Astrocyte of the spinal cord (primary cell): ENCODE data around the gene RUVBL2.
A peak's percentile ranks its signal among the peaks of the same experiment; 100 is the strongest.

Source experiments
- DNase-seq: peaks from one replicate; pipeline ENCODE4 v3.0.0; 2011; ENCODE audit warnings: low read depth, low spot score
- H3K4me3 ChIP-seq: 2 replicates; pipeline ENCODE4 v1.5.1; 2011; ENCODE audit warnings: low read depth, mild to moderate bottlenecking, low read length, moderate library complexity
- CTCF ChIP-seq: IDR thresholded peaks from 2 replicates; pipeline ENCODE4 v1.5.1; 2012; ENCODE audit warnings: low read depth, mild to moderate bottlenecking, low read length, inconsistent platforms
- in situ Hi-C: cut with HindIII; loops from 2 replicates; pipeline ENCODE4 v1.10.0; 2017; ENCODE audit warnings: low sequenced_read_pairs

Gene RUVBL2

GRCh38 chr19:48997972-48998371 is 4.3 kb downstream of the RUVBL2 start:
- H3K4me3 ChIP-seq = no peak overlapping the region
- peak; percentile 49 for DNase-seq
- in situ Hi-C loops = no loop called here
- TF ChIP-seq CTCF = peak; percentile 68

- peak; percentile 89 for TF ChIP-seq CTCF
- in situ Hi-C loops = no loop called here
- DNase-seq = peak; percentile 73
- H3K4me3 ChIP-seq = no peak overlapping the region
These were observed 6.0 kb downstream of the RUVBL2 start for GRCh38 chr19:48999481-49000325.

GRCh38 chr19:49004133-49004532 is 10.4 kb downstream of the RUVBL2 start:
- TF ChIP-seq CTCF = no peak
- H3K4me3 ChIP-seq = no peak overlapping the region
- no peak for DNase-seq
- in situ Hi-C loops = no loop called here

- DNase-seq = no peak
- TF ChIP-seq CTCF = no peak
- H3K4me3 ChIP-seq = no peak overlapping the region
- in situ Hi-C loops = no loop called here
These were observed 11.4 kb downstream of the RUVBL2 start for GRCh38 chr19:49004964-49005614.

- in situ Hi-C loops = no loop called here
- no peak for DNase-seq
- TF ChIP-seq CTCF = no peak
- no peak overlapping the region for H3K4me3 ChIP-seq
These were observed 13.2 kb downstream of the RUVBL2 start for GRCh38 chr19:49006905-49007304.

GRCh38 chr19:49009828-49010227 is 16.1 kb downstream of the RUVBL2 start:
- in situ Hi-C loops = no loop called here
- TF ChIP-seq CTCF = no peak
- no peak overlapping the region for H3K4me3 ChIP-seq
- no peak for DNase-seq
